Diencephalon (tissue), 1 donor: ENCODE data around the gene ID3. TPM values are rescaled to one million over a fixed set of nuclear protein-coding genes. Genes with fewer than 3 reads are reported as not detected.

Experiments
- total RNA-seq: library from RNA; depleted of rRNA; stranded (reverse); fragments of >200 nt; gene quantifications from one replicate; pipeline ENCODE4 v1.2.3, GENCODE V29; 2014

Gene ID3, protein sequence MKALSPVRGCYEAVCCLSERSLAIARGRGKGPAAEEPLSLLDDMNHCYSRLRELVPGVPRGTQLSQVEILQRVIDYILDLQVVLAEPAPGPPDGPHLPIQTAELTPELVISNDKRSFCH
- total RNA-seq = 51.9 TPM

DNA sequence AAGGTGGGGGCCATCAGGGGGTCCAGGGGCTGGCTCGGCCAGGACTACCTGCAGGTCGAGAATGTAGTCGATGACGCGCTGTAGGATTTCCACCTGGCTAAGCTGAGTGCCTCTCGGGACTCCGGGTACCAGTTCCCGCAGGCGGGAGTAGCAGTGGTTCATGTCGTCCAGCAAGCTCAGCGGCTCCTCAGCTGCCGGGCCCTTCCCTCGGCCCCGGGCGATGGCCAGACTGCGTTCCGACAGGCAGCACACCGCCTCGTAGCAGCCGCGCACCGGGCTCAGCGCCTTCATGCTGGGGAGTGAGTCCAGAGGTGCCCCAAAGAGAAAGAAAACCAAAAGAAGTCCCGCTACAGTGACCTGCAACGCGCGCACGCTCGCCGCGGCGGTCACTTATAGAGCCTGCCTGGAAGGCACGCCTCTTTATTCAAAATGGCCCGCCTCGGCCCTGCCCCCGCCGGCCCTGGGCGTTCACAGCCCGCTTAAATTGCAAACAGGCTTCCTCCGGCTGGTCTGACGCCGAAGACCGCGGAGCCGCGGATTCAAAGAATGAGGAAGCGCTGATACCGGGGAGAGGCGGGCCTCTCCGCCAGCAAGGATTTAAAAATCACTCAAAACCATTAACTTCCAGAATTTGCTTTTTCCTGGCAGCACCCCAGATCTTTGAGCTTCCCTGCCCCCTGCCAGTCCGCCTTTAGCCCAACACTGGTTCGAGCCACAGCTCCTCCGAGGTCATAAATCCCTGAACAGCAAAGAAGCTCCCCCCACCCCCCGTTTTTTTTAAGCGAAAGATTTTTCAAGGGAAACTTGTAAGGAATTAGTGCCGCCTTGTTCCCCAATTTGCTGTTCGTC is at the start of gene ID3:
ID3 (minus strand) TSS at position 366 of the 849 bp plus-strand sequence; CDS start at position 291, 75 bp downstream.

DNA sequence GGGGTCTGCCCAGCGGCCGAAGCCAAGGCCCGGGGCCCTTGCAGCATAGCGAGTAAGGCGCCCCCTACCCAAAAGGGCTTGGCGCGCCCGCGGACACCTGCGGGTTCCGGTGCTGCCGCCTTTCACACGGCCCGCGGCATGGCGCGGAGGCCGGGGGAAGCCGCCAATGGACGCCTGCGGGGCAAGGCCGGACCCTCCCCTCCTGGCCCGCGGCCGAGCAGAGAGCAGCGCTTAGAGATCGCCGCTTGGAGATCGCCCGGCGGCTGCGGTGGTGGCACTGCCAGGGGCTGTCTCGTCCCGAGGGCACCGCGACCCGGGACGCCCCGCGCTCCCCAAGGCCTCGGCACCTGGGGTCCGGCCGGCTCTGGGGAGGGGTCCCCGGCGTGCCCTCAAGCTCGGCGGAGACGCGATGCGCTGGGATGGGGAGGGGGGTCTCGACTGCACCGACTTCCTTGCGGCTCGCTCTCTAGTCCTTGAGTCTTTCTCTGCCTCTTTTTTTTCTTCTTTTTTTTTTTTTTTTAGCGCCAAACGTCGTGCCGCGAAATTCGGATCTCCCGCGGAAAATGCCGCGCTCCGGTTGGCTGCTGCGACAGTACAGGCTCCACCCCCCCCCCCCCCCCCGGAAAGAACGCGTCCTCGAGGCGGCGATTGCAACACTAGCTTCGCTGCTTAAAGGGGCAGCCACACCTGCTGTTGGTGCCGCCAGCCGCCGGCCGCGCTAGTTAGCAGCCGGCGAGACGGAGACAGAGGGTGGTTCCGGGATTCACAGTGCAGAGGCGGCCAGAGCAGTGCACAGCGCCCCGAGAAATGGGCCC is 28.3 kb downstream of the ID3 start, which contains the start of gene E2F2:
E2F2 (minus strand) TSS at position 487 of the 815 bp plus-strand sequence; CDS start at position 47, 440 bp downstream.

Other genes with a start within 250 kb of the ID3 start
- 140 TPM for gene HNRNPR, start 215.2 kb downstream of the ID3 start, total RNA-seq
- gene ZNF436, start 189.7 kb downstream of the ID3 start, total RNA-seq = 67.1 TPM
- 2.3 TPM for gene TCEA3, start 134.8 kb downstream of the ID3 start, total RNA-seq
- 14.8 TPM for gene ASAP3, start 75.3 kb downstream of the ID3 start, total RNA-seq
- gene E2F2, start 28.3 kb downstream of the ID3 start, total RNA-seq = 3.0 TPM
- gene RPL11, start 132.3 kb upstream of the ID3 start, total RNA-seq = 745 TPM
- gene ELOA, start 184.0 kb upstream of the ID3 start, total RNA-seq = 24.2 TPM
- gene PITHD1, start 218.9 kb upstream of the ID3 start, total RNA-seq = 99.2 TPM
- gene LYPLA2, start 231.6 kb upstream of the ID3 start, total RNA-seq = 43.8 TPM
- 19.1 TPM for gene GALE, start 241.3 kb upstream of the ID3 start, total RNA-seq